Activated naive CD4-positive, alpha-beta T cell (primary cell): ENCODE results near the gene P4HA1.

Experiments used
- DNase-seq, 4 experiments: peaks; one replicate each; lab custom pipeline; 2025; lab: John Stamatoyannopoulos, UW

The P4HA1 gene

GRCh38 chr10:72979709-72980108 is 117.0 kb downstream of the P4HA1 start:
- DNase-seq = no peak

DNA sequence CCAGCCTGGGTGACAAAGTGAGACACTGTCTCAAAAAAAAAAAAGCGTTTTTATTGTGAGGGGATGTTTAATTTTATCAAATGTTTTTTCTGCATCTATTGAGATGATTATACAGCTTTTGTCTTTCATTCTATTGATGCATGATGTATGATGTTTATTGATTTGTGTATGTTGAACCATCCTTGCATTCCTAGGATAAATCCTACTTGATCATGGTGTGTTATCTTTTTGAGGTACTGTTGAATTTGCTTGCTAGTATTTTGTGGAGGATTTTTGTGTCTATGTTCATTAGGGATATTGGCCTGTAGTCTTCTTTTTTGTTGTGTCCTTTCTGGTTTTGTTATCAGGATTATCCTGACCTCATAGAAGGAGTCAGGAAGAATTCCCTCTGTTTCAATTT is 119.8 kb downstream of the P4HA1 start:
- no peak for DNase-seq
